ENCODE results near the gene PUS10. TPM values are rescaled to one million over a fixed set of nuclear protein-coding genes. Genes with fewer than 3 reads are reported as not detected.

Gene PUS10
- total and polyA plus RNA-seq, 2 of the 13 experiments (the other 11 are each of a cell fraction or from before 2014, with no cell fraction given), result 41.4 to 44.3 TPM

GRCh38 chr2:61015976-61016375 lies 2.1 kb downstream of the PUS10 start (continued):
- TF ChIP-seq, protein P1, sequence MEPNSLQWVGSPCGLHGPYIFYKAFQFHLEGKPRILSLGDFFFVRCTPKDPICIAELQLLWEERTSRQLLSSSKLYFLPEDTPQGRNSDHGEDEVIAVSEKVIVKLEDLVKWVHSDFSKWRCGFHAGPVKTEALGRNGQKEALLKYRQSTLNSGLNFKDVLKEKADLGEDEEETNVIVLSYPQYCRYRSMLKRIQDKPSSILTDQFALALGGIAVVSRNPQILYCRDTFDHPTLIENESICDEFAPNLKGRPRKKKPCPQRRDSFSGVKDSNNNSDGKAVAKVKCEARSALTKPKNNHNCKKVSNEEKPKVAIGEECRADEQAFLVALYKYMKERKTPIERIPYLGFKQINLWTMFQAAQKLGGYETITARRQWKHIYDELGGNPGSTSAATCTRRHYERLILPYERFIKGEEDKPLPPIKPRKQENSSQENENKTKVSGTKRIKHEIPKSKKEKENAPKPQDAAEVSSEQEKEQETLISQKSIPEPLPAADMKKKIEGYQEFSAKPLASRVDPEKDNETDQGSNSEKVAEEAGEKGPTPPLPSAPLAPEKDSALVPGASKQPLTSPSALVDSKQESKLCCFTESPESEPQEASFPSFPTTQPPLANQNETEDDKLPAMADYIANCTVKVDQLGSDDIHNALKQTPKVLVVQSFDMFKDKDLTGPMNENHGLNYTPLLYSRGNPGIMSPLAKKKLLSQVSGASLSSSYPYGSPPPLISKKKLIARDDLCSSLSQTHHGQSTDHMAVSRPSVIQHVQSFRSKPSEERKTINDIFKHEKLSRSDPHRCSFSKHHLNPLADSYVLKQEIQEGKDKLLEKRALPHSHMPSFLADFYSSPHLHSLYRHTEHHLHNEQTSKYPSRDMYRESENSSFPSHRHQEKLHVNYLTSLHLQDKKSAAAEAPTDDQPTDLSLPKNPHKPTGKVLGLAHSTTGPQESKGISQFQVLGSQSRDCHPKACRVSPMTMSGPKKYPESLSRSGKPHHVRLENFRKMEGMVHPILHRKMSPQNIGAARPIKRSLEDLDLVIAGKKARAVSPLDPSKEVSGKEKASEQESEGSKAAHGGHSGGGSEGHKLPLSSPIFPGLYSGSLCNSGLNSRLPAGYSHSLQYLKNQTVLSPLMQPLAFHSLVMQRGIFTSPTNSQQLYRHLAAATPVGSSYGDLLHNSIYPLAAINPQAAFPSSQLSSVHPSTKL (CRISPR knock-in tag; IDR thresholded peaks at IDR 0.05), result peak; percentile 33; the same call in 1 of the 2 replicates
- TF ChIP-seq, protein P2, sequence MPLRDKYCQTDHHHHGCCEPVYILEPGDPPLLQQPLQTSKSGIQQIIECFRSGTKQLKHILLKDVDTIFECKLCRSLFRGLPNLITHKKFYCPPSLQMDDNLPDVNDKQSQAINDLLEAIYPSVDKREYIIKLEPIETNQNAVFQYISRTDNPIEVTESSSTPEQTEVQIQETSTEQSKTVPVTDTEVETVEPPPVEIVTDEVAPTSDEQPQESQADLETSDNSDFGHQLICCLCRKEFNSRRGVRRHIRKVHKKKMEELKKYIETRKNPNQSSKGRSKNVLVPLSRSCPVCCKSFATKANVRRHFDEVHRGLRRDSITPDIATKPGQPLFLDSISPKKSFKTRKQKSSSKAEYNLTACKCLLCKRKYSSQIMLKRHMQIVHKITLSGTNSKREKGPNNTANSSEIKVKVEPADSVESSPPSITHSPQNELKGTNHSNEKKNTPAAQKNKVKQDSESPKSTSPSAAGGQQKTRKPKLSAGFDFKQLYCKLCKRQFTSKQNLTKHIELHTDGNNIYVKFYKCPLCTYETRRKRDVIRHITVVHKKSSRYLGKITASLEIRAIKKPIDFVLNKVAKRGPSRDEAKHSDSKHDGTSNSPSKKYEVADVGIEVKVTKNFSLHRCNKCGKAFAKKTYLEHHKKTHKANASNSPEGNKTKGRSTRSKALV (CRISPR knock-in tag; IDR thresholded peaks at IDR 0.05), result 0 out of 2 replicates have a peak, but pooled peaks have one; percentile 30
- TF ChIP-seq HMG20A (CRISPR knock-in tag; IDR thresholded peaks at IDR 0.05; ENCODE audit: borderline replicate concordance) (peak; percentile 7; the same call in 1 of the 2 replicates), EP300 (IDR thresholded peaks at IDR 0.05; ENCODE audit: low read depth in 2 of 2, low read length in 2 of 2) (peak in 1 of 2 experiments; percentile 44; a peak in 1 of 4 replicates), EP300 (CRISPR knock-in tag; IDR thresholded peaks at IDR 0.05; ENCODE audit: borderline replicate concordance) (no peak), LCORL (IDR thresholded peaks at IDR 0.05) (0 out of 2 replicates have a peak, but pooled peaks have one; percentile 23), LCORL (CRISPR knock-in tag; IDR thresholded peaks at IDR 0.05) (no peak), SOX13 (IDR thresholded peaks at IDR 0.05) (no peak), SOX13 (CRISPR knock-in tag; conservative IDR thresholded peaks at IDR 0.05 in 1 of 2, IDR thresholded peaks at IDR 0.05 in 1 of 2) (peak in 1 of 2 experiments; percentile 47; a peak in 1 of 4 replicates)

All from HepG2 (cell line).